ENCODE data around the gene SEMA3E. TPM values are rescaled to one million over a fixed set of nuclear protein-coding genes. Genes with fewer than 3 reads are reported as not detected.

Gene SEMA3E
- total RNA-seq (1 to 10 TPM in 2 of 5 donors, under 1 TPM in 2, not detected in 1; 0.29 to 9.2 (median 3.5) TPM), polyA plus RNA-seq (1 to 10 TPM in 1 of 3 donors, under 1 TPM in 2; 0.19 to 1.2 (median 0.93) TPM)
- long read RNA-seq, donor 1, result 0 reads
- long read RNA-seq, donor 2, full-length matches to known transcripts, result 1 of 1 reads
- long read RNA-seq, donor 2, partial matches to known transcripts, result 0 of 1 reads
- long read RNA-seq, donor 2, other reads (novel, unspliced or antisense), result 0 of 1 reads
- long read RNA-seq, donor 3, result 0 reads
- long read RNA-seq, donor 4, result 0 reads
- long read RNA-seq, donor 5, result 0 reads
- long read RNA-seq, donor 6, result 0 reads
- long read RNA-seq, donor 7, result 0 reads
- long read RNA-seq, donor 8, full-length matches to known transcripts, result 1 of 1 reads
- long read RNA-seq, donor 8, partial matches to known transcripts, result 0 of 1 reads
- long read RNA-seq, donor 8, other reads (novel, unspliced or antisense), result 0 of 1 reads
- long read RNA-seq, donor 9, result 0 reads
- long read RNA-seq, donor 10, result 0 reads

DNA sequence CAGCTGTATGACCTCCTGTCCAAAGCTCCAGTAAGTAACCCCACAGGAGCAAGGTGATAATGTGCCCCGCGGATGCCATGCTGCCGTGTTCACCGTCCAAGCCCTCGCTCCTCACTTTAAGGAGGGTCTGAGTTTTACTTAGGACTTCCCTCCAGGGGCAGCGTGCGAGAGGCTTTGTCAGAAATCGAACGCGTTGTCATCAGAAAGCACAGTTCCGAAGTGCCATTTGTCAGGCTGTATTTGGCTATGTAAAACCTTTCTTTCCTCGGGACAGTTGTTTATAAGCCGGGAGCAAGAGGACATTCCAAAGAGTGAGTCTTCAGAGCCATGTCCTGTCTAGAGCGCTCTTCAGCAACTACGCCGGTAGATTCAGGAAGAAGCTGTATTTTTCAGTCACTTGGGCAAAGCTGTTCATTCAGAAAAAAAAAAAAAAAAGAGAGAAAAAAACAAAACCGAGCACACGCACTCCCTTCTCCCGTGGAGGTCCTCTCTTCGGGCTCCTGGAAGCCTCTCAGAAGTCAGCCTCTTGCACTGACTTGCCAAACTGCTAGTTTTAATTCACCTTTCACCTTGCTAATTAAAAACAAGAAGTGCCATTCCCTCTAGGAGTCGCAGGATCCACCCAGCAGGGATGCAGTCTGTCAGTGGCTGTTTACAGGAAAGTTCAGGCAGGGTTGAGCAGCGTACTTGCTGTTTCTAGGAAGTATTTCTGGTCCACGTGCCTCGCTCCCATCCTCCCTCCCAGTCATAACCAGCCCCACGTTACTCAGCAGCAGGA is at the start of gene SEMA3E:
SEMA3E (minus strand) TSS at position 676 of the 778 bp plus-strand sequence.
- Histone ChIP-seq H3K27me3 (no peaks in the 10 kb centered on the region), H3K4me1 (peaks cover 0 to 17% (median 11%) of the 10 kb centered on the region in 4 donors), H3K9me3 (no peaks in the 10 kb centered on the region), H3K27ac (peak within 1 kb of the TSS in 1 of 5 donors; percentile 53), H3K4me3 (peak within 1 kb of the TSS; percentile 30 to 49 (median 45)), H3K36me3 (no peaks in the 10 kb centered on the region)
- WGBS, 5 donors, result 2 to 3% (median 3%) methylated on average over 25 of the region's 25 CpGs
- peak; percentile 32 to 65 for DNase-seq
- intact Hi-C loops (cut with DNase I; ENCODE audit: low total_unique reads), result no loop called here
- no peak for TF ChIP-seq EP300 (IDR thresholded peaks at IDR 0.05)
- TF ChIP-seq, protein P1, sequence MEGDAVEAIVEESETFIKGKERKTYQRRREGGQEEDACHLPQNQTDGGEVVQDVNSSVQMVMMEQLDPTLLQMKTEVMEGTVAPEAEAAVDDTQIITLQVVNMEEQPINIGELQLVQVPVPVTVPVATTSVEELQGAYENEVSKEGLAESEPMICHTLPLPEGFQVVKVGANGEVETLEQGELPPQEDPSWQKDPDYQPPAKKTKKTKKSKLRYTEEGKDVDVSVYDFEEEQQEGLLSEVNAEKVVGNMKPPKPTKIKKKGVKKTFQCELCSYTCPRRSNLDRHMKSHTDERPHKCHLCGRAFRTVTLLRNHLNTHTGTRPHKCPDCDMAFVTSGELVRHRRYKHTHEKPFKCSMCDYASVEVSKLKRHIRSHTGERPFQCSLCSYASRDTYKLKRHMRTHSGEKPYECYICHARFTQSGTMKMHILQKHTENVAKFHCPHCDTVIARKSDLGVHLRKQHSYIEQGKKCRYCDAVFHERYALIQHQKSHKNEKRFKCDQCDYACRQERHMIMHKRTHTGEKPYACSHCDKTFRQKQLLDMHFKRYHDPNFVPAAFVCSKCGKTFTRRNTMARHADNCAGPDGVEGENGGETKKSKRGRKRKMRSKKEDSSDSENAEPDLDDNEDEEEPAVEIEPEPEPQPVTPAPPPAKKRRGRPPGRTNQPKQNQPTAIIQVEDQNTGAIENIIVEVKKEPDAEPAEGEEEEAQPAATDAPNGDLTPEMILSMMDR (IDR thresholded peaks at IDR 0.05), result no peak
- TF ChIP-seq POLR2AphosphoS5 (IDR thresholded peaks at IDR 0.05), result no peak
- TF ChIP-seq POLR2A (IDR thresholded peaks at IDR 0.05), result no peak

DNA sequence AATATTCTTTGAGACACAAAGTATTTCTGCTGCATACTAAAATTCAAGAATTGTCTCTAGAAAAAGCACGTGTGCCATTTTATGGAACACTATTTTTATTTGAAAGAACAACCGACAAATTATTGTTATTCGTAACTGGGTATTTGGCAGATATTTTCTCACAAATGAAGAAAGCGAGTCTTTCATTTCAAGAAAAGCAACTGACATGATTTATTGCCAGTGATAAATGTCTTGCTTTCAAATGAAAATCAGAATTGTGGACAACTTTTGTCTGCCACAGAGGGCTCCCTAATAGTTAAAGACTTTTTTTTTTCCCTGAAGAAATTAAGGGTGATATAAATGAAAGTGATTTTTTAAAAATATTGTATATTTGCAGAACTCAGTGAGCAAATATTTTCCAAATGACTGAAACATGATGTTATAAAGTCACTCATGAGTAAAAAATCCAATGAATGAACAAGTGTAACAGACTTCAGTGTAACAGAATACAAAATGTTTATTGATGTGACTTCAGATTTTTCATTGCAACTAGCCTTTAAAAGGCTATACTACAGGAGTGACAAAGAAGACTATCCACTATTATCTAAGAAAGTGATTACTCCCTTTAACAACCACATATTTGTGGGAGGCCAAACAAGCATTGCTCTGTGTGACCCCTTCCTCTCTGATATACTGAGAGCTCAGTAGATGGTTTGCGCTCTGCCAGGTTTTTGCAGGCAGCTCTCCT is 49.0 kb upstream of the SEMA3E start:
- H3K36me3 ChIP-seq, result no peaks in the 10 kb centered on the region
- intact Hi-C loops (cut with DNase I; ENCODE audit: low total_unique reads), result no loop called here
- 72 to 84% (median 73%) methylated on average over 5 of the region's 5 CpGs for WGBS, 5 donors
- no peak overlapping the region for H3K4me3 ChIP-seq
- no peak overlapping the region for H3K27ac ChIP-seq
- no peaks in the 10 kb centered on the region for H3K4me1 ChIP-seq
- H3K27me3 ChIP-seq, result no peaks in the 10 kb centered on the region
- no peak for TF ChIP-seq EP300 (IDR thresholded peaks at IDR 0.05)
- TF ChIP-seq POLR2AphosphoS5 (IDR thresholded peaks at IDR 0.05), result no peak
- TF ChIP-seq, protein P1 (IDR thresholded peaks at IDR 0.05), result no peak
- TF ChIP-seq POLR2A (IDR thresholded peaks at IDR 0.05), result no peak
- H3K9me3 ChIP-seq, result no peaks in the 10 kb centered on the region
- DNase-seq, result no peak

DNA sequence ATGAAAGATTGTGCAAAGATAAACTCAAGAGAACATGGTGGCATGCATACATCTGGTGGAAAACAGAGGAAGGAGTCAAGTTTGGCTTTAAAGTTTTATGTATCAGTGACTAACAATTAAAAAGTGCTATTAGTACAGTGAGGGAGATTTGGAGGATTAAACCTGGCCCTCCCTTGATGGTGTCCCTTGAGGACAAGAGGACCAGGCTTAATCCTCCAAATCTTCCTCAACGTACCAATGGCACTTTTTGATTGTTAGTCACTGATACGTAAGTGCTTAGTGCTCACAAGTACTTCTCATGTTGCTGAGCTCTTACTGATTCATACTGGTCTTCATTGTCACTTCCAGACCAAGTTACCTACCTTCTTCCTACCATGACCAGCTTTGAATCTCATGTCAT is 47.2 kb upstream of the SEMA3E start:
- TF ChIP-seq, protein P1 (IDR thresholded peaks at IDR 0.05), result no peak
- no peak for TF ChIP-seq POLR2A (IDR thresholded peaks at IDR 0.05)
- TF ChIP-seq POLR2AphosphoS5 (IDR thresholded peaks at IDR 0.05), result no peak
- TF ChIP-seq EP300 (IDR thresholded peaks at IDR 0.05), result no peak
- DNase-seq, result no peak
- Histone ChIP-seq H3K4me1 (no peaks in the 10 kb centered on the region), H3K36me3 (no peaks in the 10 kb centered on the region), H3K27me3 (no peaks in the 10 kb centered on the region), H3K9me3 (no peaks in the 10 kb centered on the region), H3K4me3 (no peak overlapping the region), H3K27ac (no peak overlapping the region)
- WGBS, 5 donors, result 72 to 88% (median 86%) methylated on average over 2 of the region's 2 CpGs
- intact Hi-C loops (cut with DNase I; ENCODE audit: low total_unique reads), result no loop called here
